Smooth muscle cell of the brain vasculature (primary cell): ENCODE measurements around the gene ZDHHC11.
"Not testable (repeated sequence)": the region's sequence is repeated elsewhere in the genome, so short reads cannot be mapped to it uniquely, and the experiment has no call there.

Source experiments
- DNase-seq: peaks from one replicate; pipeline ENCODE4 v3.0.0-alpha.2; 2012; ENCODE audit warnings: low read depth, low spot score

Gene ZDHHC11

DNA sequence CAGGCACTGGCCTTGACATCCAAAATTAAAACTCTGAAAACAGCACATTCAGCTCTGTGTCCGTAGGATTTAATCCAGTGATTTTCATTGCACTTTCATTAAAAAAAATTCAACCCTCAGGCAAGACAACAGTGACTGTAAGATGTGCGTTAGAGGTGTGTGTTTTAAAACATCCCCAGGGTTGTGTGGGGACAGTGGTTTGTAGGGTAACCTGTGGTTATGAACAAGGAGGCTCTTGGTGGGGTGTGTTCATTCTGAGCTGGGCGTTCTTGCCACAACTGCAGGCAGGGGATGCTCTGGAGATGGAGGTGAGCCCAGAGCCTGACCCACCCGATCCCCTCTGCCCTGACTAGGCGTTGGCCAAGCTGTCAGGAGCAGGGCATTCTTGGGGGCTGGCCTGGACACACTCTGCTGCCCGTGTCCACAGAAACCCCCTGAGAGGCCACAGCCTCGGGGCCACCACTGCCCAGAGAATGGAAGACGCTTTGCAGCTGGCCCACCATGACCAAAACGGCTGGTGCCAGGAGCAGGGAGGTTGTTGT is 103.4 kb downstream of the ZDHHC11 start:
- DNase-seq = not testable (repeated sequence)

DNA sequence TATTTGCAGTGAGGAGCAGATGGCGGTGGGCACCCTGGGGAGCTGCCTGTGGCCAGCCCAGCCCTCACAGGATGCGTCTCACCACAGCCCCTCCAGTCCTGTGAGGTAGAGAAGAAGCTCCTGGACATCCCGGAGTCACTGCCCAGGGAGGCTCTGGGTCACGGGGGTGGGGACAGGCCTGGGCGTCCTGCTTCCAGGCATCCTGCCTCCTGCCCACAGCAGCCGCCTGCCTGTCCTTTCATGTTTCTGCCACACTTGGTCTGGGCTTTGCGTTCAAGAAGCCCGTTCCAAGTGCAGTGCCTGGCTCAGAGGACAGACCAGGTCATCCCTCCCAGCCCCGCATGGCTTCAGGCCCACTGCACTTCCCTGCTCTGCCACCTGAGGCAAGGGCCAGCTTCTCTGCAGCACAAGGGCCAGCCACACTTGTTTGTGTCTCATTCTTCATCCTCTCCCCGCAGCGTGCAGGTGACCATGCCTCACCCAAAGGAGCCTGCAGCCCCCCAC is 104.5 kb downstream of the ZDHHC11 start:
- DNase-seq = no peak
